Measurements from ENCODE around the gene JAG2. TPM values are rescaled to one million over a fixed set of nuclear protein-coding genes. Genes with fewer than 3 reads are reported as not detected.

Gene JAG2
- total and polyA plus RNA-seq, 12 donors: 0.83 to 16.2 (median 4.0) TPM

- intact Hi-C loops (cut with DNase I): no loop called here
- H3K9me3 ChIP-seq (replicated peaks in 1 of 3): no peaks in the 10 kb centered on the region
- no peak overlapping the region for H3K27ac ChIP-seq
- no peaks in the 10 kb centered on the region for H3K36me3 ChIP-seq (replicated peaks in 1 of 2)
- H3K4me1 ChIP-seq (replicated peaks in 1 of 2): no peaks in the 10 kb centered on the region
- H3K4me3 ChIP-seq: no peak overlapping the region
- H3K27me3 ChIP-seq: peaks cover 5% of the 10 kb centered on the region
- TF ChIP-seq CTCF (IDR thresholded peaks at IDR 0.05) (no peak), POLR2A (IDR thresholded peaks at IDR 0.05) (no peak)
- DNase-seq: no peak
- WGBS, 4 donors: 67 to 87% (median 84%) methylated on average over 10 to 15 of the region's 15 CpGs; no CpG with 5 or more reads in 1 of the 4 donors
Observed at GRCh38 chr14:105157872-105158271, 10.7 kb downstream of the JAG2 start.

- Histone ChIP-seq H3K4me1 (replicated peaks in 1 of 2) (no peaks in the 10 kb centered on the region), H3K27me3 (peaks cover 5% of the 10 kb centered on the region), H3K9me3 (replicated peaks in 1 of 3) (no peaks in the 10 kb centered on the region), H3K36me3 (replicated peaks in 1 of 2) (no peaks in the 10 kb centered on the region), H3K27ac (no peak overlapping the region), H3K4me3 (no peak overlapping the region)
- no peak for TF ChIP-seq POLR2A (IDR thresholded peaks at IDR 0.05)
- no peak for TF ChIP-seq CTCF (IDR thresholded peaks at IDR 0.05)
- no peak for DNase-seq
- intact Hi-C loops (cut with DNase I): no loop called here
- 72 to 75% (median 73%) methylated on average over 24 to 31 of the region's 31 CpGs for WGBS, 4 donors
Observed at GRCh38 chr14:105156414-105157375, 11.9 kb downstream of the JAG2 start.

- Histone ChIP-seq H3K27me3 (peaks cover 5% of the 10 kb centered on the region), H3K9me3 (replicated peaks in 1 of 3) (no peaks in the 10 kb centered on the region), H3K4me1 (replicated peaks in 1 of 2) (no peaks in the 10 kb centered on the region), H3K27ac (no peak overlapping the region), H3K36me3 (replicated peaks in 1 of 2) (no peaks in the 10 kb centered on the region), H3K4me3 (no peak overlapping the region)
- TF ChIP-seq POLR2A (IDR thresholded peaks at IDR 0.05) (no peak), CTCF (IDR thresholded peaks at IDR 0.05) (no peak)
- no peak for DNase-seq
- intact Hi-C loops (cut with DNase I): no loop called here
- WGBS, 4 donors: 77 to 79% (median 78%) methylated on average over 24 to 48 of the region's 48 CpGs
Observed at GRCh38 chr14:105155681-105156413, 12.7 kb downstream of the JAG2 start.

- Histone ChIP-seq H3K27ac (no peak overlapping the region), H3K4me1 (replicated peaks in 1 of 2) (no peaks in the 10 kb centered on the region), H3K9me3 (replicated peaks in 1 of 3) (no peaks in the 10 kb centered on the region), H3K4me3 (no peak overlapping the region), H3K27me3 (peaks cover 5% of the 10 kb centered on the region), H3K36me3 (replicated peaks in 1 of 2) (no peaks in the 10 kb centered on the region)
- TF ChIP-seq CTCF (IDR thresholded peaks at IDR 0.05): no peak
- no peak for TF ChIP-seq POLR2A (IDR thresholded peaks at IDR 0.05)
- WGBS, 4 donors: 75 to 83% (median 80%) methylated on average over 19 to 24 of the region's 24 CpGs
- intact Hi-C loops (cut with DNase I): no loop called here
- DNase-seq: no peak
Observed at GRCh38 chr14:105155071-105155651, 13.4 kb downstream of the JAG2 start.
